ENCODE data around the gene CRTC1. TPM values are rescaled to one million over a fixed set of nuclear protein-coding genes. Genes with fewer than 3 reads are reported as not detected.

CRTC1 gene
- 1 to 10 TPM; 2.8 to 8.8 (median 3.7) TPM for total RNA-seq

GRCh38 chr19:18683109-18683957 is at the start of gene CRTC1:
Gene CRTC1 (plus strand): TSS chr19:18683680. CDS start chr19:18683703, 23 bp downstream.
- no peaks in the 10 kb centered on the region for H3K9me3 ChIP-seq
- in situ Hi-C loops (cut with MboI; ENCODE audit: low sequenced_read_pairs in 4 of 4), result loop anchor here in 1 of 4 donors (25.0 kb wide), 1 partner anchor 221 kb away; no protein-coding TSS in a partner anchor

GRCh38 chr19:18634612-18635297 is 48.7 kb upstream of the CRTC1 start:
- no peaks in the 10 kb centered on the region for H3K9me3 ChIP-seq
- intact Hi-C loops (cut with DNase I; ENCODE audit: low total_unique reads), result loop anchor here (10.0 kb wide), 1 partner anchor 680 kb away; no protein-coding TSS in a partner anchor
- in situ Hi-C loops (cut with MboI; ENCODE audit: low sequenced_read_pairs in 4 of 4), result no loop called here
- TF ChIP-seq CTCF (IDR thresholded peaks at IDR 0.05 in 4 of 5, conservative IDR thresholded peaks at IDR 0.05 in 1 of 5) (no peak), POLR2A (IDR thresholded peaks at IDR 0.05) (no peak)
- H3K36me3 ChIP-seq, result no peaks in the 10 kb centered on the region
- peak overlapping the region in 1 of 4 donors; percentile 93 for H3K27ac ChIP-seq
- ATAC-seq (no peak), DNase-seq (no peak)
- H3K4me1 ChIP-seq, result peaks cover 12 to 17% of the 10 kb centered on the region in 2 donors
- H3K4me3 ChIP-seq, result no peak overlapping the region
- H3K27me3 ChIP-seq, result no peaks in the 10 kb centered on the region

More at GRCh38 chr19:18683109-18683957, at the start of gene CRTC1:
- Histone ChIP-seq H3K36me3 (no peaks in the 10 kb centered on the region), H3K27ac (peak within 1 kb of the TSS; percentile 87 to 93 (median 90)), H3K4me3 (peak within 1 kb of the TSS; percentile 52 to 65 (median 58)), H3K4me1 (peaks cover 11 to 20% of the 10 kb centered on the region in 2 donors), H3K27me3 (no peaks in the 10 kb centered on the region)
- intact Hi-C loops (cut with DNase I; ENCODE audit: low total_unique reads), result loop anchor here (1.0 kb wide), 2 partner anchors 47 to 148 kb away; partner anchors contain the start of gene UPF1
- peak; percentile 69 to 79 for TF ChIP-seq POLR2A (IDR thresholded peaks at IDR 0.05)
- TF ChIP-seq CTCF (IDR thresholded peaks at IDR 0.05 in 4 of 5, conservative IDR thresholded peaks at IDR 0.05 in 1 of 5), result no peak
- ATAC-seq (peak; percentile 91 to 93), DNase-seq (peak; percentile 76 to 87)

GRCh38 chr19:18635831-18636182 is 47.7 kb upstream of the CRTC1 start:
- TF ChIP-seq CTCF (IDR thresholded peaks at IDR 0.05 in 4 of 5, conservative IDR thresholded peaks at IDR 0.05 in 1 of 5), result no peak
- no peak for TF ChIP-seq POLR2A (IDR thresholded peaks at IDR 0.05)
- peak overlapping the region in 2 of 4 donors; percentile 90 to 93 for H3K27ac ChIP-seq
- no peaks in the 10 kb centered on the region for H3K9me3 ChIP-seq
- no peaks in the 10 kb centered on the region for H3K36me3 ChIP-seq
- peak overlapping the region in 2 of 4 donors; percentile 88 to 99 for H3K4me3 ChIP-seq
- intact Hi-C loops (cut with DNase I; ENCODE audit: low total_unique reads), result loop anchor here (1.0 to 10.0 kb wide), 2 partner anchors 47 to 679 kb away; partner anchors contain the start of gene CRTC1
- DNase-seq (no peak), ATAC-seq (no peak)
- in situ Hi-C loops (cut with MboI; ENCODE audit: low sequenced_read_pairs in 4 of 4), result no loop called here
- no peaks in the 10 kb centered on the region for H3K27me3 ChIP-seq
- H3K4me1 ChIP-seq, result peaks cover 12 to 17% of the 10 kb centered on the region in 2 donors

GRCh38 chr19:18636183-18636968 is 47.1 kb upstream of the CRTC1 start:
- no peaks in the 10 kb centered on the region for H3K36me3 ChIP-seq
- no peaks in the 10 kb centered on the region for H3K9me3 ChIP-seq
- DNase-seq (peak; percentile 97 to 98), ATAC-seq (peak; percentile 91)
- in situ Hi-C loops (cut with MboI; ENCODE audit: low sequenced_read_pairs in 4 of 4) (no loop called here), intact Hi-C loops (cut with DNase I; ENCODE audit: low total_unique reads) (loop anchor here (1.0 to 10.0 kb wide), 2 partner anchors 47 to 678 kb away; partner anchors contain the start of gene CRTC1)
- peaks cover 12 to 17% of the 10 kb centered on the region in 2 donors for H3K4me1 ChIP-seq
- peak overlapping the region; percentile 85 to 98 (median 92) for H3K27ac ChIP-seq
- TF ChIP-seq CTCF (IDR thresholded peaks at IDR 0.05 in 4 of 5, conservative IDR thresholded peaks at IDR 0.05 in 1 of 5), result no peak
- no peak for TF ChIP-seq POLR2A (IDR thresholded peaks at IDR 0.05)
- no peaks in the 10 kb centered on the region for H3K27me3 ChIP-seq
- H3K4me3 ChIP-seq, result peak overlapping the region; percentile 59 to 99 (median 83)
